GM18909 (cell line): ENCODE results near the gene ELANE.
"Not testable (repeated sequence)": the region's sequence is repeated elsewhere in the genome, so short reads cannot be mapped to it uniquely, and the experiment has no call there.

Source experiments
- ATAC-seq: cut with Tn5 transposase; IDR thresholded peaks from one replicate; pipeline ENCODE4 v1.9.1; 2021; ENCODE audit warnings: mild to moderate bottlenecking; ENCODE audit not compliant: unreplicated experiment, poor library complexity

Gene ELANE

GRCh38 chr19:875265-875879 is 23.3 kb downstream of the ELANE start:
- ATAC-seq = no peak

- no peak for ATAC-seq
Observed at GRCh38 chr19:876089-876488, 24.0 kb downstream of the ELANE start.

GRCh38 chr19:876780-877314 is 24.7 kb downstream of the ELANE start:
- no peak for ATAC-seq

- ATAC-seq = not testable (repeated sequence)
Observed at GRCh38 chr19:877992-878660, 26.0 kb downstream of the ELANE start.

- not testable (repeated sequence) for ATAC-seq
Observed at GRCh38 chr19:878751-879561, 26.9 kb downstream of the ELANE start.

- ATAC-seq = no peak
Observed at GRCh38 chr19:879711-880438, 27.8 kb downstream of the ELANE start.

GRCh38 chr19:881385-882071 is 29.4 kb downstream of the ELANE start:
- ATAC-seq = no peak

GRCh38 chr19:882871-883497 is 30.9 kb downstream of the ELANE start:
- no peak for ATAC-seq

- ATAC-seq = no peak
Observed at GRCh38 chr19:883661-884211, 31.6 kb downstream of the ELANE start.

GRCh38 chr19:884420-885211 is 32.5 kb downstream of the ELANE start:
- no peak for ATAC-seq

GRCh38 chr19:885536-886224 is 33.6 kb downstream of the ELANE start:
- ATAC-seq = no peak

- ATAC-seq = no peak
Observed at GRCh38 chr19:887072-887471, 35.0 kb downstream of the ELANE start.

- no peak for ATAC-seq
Observed at GRCh38 chr19:887599-887998, 35.5 kb downstream of the ELANE start.

GRCh38 chr19:888581-889385 is 36.7 kb downstream of the ELANE start:
- no peak for ATAC-seq

GRCh38 chr19:889662-890295 is 37.7 kb downstream of the ELANE start:
- ATAC-seq = no peak

- ATAC-seq = no peak
Observed at GRCh38 chr19:890831-891230, 38.7 kb downstream of the ELANE start.
